Type B pancreatic cell (in vitro differentiated cells): ENCODE data around the gene MTA1. TPM values are rescaled to one million over a fixed set of nuclear protein-coding genes. Genes with fewer than 3 reads are reported as not detected.

ENCODE experiments used
- DNase-seq: peaks from one replicate; pipeline ENCODE4 v3.0.0; 2021; ENCODE audit warnings: mixed read lengths; ENCODE audit not compliant: unreplicated experiment; ENCODE audit errors: extremely low spot score
- H3K27ac Mint-ChIP-seq: 2 replicates; pipeline ENCODE4 v1.8.0; 2021; ENCODE audit warnings: mild to moderate bottlenecking, mixed read lengths
- H3K27me3 Mint-ChIP-seq: 2 replicates; pipeline ENCODE4 v1.8.0; 2021; ENCODE audit warnings: mixed read lengths
- H3K36me3 Mint-ChIP-seq: 2 replicates; pipeline ENCODE4 v1.8.0; 2021; ENCODE audit warnings: mixed read lengths
- H3K4me1 Mint-ChIP-seq: one replicate; pipeline ENCODE4 v1.8.0; 2021; ENCODE audit warnings: mixed read lengths; ENCODE audit not compliant: unreplicated experiment
- H3K4me3 Mint-ChIP-seq: 2 replicates; pipeline ENCODE4 v1.8.0; 2021; ENCODE audit warnings: mild to moderate bottlenecking, mixed read lengths
- H3K9me3 Mint-ChIP-seq: 2 replicates; pipeline ENCODE4 v1.8.0; 2021; ENCODE audit warnings: mixed read lengths
- total RNA-seq: library from RNA; stranded (reverse); gene quantifications from 2 replicates; pipeline ENCODE4 v1.2.1, GENCODE V29; 2021; ENCODE audit warnings: low replicate concordance
- TF ChIP-seq, protein P1 (sequence below): fragments of 200-600 bp; sonication (generic); conservative IDR thresholded peaks from 2 replicates; pipeline ENCODE4 v1.5.0; 2021; ENCODE audit warnings: antibody characterized with exemption, mild to moderate bottlenecking

MTA1 gene
- total RNA-seq, 1 donor from 2014 or later = 194 TPM

DNA sequence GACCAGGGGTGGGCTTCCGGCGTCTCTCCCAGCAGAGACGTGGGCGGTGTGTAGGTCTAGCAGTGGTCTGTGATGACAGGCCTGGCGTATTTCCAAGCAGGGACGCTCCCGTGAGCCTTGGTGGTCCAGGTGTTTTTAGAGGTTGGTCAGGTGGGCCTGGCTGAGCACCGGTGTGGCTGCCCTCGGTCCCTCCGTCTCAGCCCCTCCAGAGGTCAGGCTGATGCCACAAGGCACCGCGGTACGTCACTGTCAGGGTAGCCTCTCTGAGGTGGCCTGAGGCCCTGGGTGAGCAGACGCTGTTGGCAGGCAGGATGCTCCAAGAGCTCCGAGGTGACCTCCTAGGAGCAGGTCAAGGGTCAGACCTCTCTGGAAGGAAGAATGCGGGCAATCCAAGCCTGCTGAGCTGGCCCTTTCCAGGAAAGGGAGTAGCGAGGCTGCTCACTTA lies 13.6 kb downstream of the MTA1 start:
- Mint-ChIP-seq H3K9me3 (peaks cover 4% of the 10 kb centered on the region), H3K4me1 (no peaks in the 10 kb centered on the region), H3K4me3 (no peak overlapping the region), H3K27ac (no peak overlapping the region), H3K27me3 (no peaks in the 10 kb centered on the region), H3K36me3 (peaks cover 30% of the 10 kb centered on the region)
- TF ChIP-seq, protein P1, sequence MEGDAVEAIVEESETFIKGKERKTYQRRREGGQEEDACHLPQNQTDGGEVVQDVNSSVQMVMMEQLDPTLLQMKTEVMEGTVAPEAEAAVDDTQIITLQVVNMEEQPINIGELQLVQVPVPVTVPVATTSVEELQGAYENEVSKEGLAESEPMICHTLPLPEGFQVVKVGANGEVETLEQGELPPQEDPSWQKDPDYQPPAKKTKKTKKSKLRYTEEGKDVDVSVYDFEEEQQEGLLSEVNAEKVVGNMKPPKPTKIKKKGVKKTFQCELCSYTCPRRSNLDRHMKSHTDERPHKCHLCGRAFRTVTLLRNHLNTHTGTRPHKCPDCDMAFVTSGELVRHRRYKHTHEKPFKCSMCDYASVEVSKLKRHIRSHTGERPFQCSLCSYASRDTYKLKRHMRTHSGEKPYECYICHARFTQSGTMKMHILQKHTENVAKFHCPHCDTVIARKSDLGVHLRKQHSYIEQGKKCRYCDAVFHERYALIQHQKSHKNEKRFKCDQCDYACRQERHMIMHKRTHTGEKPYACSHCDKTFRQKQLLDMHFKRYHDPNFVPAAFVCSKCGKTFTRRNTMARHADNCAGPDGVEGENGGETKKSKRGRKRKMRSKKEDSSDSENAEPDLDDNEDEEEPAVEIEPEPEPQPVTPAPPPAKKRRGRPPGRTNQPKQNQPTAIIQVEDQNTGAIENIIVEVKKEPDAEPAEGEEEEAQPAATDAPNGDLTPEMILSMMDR = no peak
- DNase-seq = no peak

DNA sequence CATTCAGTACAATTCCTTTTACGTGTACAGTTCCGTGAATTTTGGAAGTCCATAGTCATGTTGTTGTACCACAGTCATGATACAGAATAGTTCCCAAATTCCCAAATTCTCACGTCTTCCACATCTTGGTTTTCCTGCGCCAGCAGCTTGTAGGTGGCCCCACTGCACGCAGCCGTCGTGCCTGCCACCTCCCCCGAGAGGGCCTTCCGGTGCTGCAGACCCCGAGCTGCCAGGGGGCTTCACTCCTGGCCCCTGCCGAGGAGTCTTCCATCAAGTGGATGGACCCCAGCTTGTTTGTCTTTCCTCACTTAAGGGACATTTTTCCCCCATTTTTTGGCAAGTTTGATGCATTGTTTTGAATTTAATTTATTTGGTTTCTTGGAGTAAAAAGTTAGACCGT lies 16.8 kb downstream of the MTA1 start:
- H3K36me3 Mint-ChIP-seq = peaks cover 13% of the 10 kb centered on the region

DNA sequence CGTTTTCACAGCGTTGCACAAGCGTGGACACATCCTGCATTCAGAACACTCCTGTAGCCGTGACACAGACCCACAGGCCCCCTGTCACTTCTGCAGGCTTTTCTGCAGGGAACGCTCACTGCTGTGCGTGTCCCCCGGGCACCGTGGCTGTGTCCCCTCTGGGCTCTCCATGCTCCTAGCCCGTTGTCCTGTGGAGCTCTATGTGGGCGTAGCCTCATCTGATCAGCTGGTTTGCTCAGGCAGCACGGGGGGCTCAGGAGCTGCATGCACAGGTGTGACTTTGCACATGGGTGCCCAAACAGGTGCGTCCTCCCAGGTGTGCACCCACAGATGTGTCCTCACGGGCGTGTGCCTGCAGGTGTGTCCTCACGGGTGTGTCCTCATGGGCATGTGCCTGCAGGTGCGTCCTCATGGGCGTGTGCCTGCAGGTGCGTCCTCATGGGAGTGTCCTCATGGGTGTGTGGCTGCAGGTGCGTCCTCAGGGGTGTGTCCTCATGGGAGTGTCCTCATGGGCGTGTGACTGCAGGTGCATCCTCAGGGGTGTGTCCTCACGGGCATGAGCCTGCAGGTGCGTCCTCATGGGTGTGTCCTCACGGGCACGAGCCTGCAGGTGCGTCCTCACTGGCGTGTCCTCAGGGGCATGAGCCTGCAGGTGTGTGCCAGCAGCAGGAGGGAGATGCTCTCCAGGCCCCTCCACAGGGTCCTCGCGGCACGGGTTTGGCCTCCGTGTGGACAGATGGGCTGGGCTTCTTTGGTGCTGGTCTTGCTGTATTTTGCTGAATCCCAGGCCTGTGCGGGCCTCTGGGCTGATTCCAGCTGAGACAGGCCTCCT lies 17.5 kb downstream of the MTA1 start:
- Mint-ChIP-seq H3K27ac (no peak overlapping the region), H3K4me1 (peaks cover 4% of the 10 kb centered on the region), H3K27me3 (no peaks in the 10 kb centered on the region), H3K4me3 (no peak overlapping the region), H3K36me3 (peaks cover 13% of the 10 kb centered on the region), H3K9me3 (no peaks in the 10 kb centered on the region)
- TF ChIP-seq, protein P1 = no peak
- no peak for DNase-seq

More for the DNA sequence above, 16.8 kb downstream of the MTA1 start:
- no peak for DNase-seq
- no peaks in the 10 kb centered on the region for H3K9me3 Mint-ChIP-seq
- no peak overlapping the region for H3K27ac Mint-ChIP-seq
- H3K27me3 Mint-ChIP-seq = no peaks in the 10 kb centered on the region
- TF ChIP-seq, protein P1 = no peak
- H3K4me3 Mint-ChIP-seq = no peak overlapping the region
- H3K4me1 Mint-ChIP-seq = no peaks in the 10 kb centered on the region

DNA sequence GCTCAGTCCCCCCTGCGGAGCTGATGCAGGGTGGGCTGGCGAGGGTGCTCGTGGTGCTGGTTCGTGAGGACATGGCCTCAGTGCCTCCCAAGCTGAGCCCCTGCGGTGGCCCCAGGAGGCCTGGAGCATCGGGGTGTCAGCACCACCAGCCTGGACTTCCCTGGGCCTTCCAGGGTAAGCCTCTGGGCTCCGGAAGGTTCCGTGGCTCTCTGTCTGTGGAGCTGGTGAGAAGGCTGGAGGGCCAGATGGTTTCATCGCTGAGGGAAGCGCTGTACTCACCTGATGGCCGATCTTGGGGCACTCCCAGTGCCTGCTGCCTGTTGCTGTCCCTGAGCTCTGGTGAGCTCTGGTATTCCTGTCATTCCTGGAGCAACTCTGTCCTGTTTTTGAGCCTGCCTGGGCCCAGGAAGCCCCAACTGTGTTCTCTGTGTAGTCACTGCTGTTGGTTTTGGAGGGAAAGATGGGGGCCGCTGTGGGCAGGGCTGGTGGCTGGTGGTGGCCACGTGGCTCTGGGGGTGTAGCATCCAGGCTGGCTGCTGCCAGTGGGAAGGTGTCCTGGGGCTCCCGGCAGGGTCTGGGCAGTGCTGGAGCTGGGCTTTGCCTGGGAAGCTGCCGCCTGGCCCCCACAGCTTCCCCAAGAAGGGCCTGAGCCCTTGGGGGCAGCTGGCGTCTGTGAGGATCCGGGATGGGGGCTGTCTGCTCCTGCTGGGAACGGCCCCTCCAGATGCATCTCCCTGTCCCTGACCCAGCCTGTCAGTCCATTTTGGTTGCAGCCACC lies 18.3 kb downstream of the MTA1 start:
- no peak for DNase-seq
- Mint-ChIP-seq H3K36me3 (peaks cover 13% of the 10 kb centered on the region), H3K27me3 (no peaks in the 10 kb centered on the region), H3K9me3 (no peaks in the 10 kb centered on the region), H3K27ac (no peak overlapping the region), H3K4me3 (no peak overlapping the region), H3K4me1 (peaks cover 4% of the 10 kb centered on the region)
- TF ChIP-seq, protein P1 = no peak

DNA sequence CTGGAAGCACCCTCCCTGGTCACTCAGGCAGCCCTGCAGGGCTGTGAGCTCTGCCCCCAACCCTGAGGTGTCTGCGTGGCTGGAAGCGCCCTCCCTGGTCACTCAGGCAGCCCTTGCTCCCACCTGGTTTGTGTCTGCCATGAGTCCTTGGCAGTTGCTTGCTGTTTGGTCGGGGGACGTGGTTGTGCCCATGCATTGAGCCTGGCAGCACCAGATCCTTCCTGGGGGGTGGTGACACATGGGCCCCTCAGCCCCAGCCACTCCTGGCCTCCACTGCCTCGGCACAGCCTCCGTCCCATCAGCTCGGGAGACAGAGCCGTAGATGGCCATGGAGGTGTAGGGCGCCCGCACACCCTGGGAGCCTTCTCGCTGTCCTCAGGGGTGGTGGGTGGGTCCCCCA lies 19.6 kb downstream of the MTA1 start:
- TF ChIP-seq, protein P1 = no peak
- Mint-ChIP-seq H3K27ac (no peak overlapping the region), H3K4me3 (no peak overlapping the region), H3K9me3 (no peaks in the 10 kb centered on the region), H3K36me3 (peaks cover 13% of the 10 kb centered on the region), H3K27me3 (no peaks in the 10 kb centered on the region), H3K4me1 (peaks cover 4% of the 10 kb centered on the region)
- no peak for DNase-seq
